ENCODE results near the gene NCBP3.
A peak's percentile ranks its signal among the peaks of the same experiment; 100 is the strongest.

The NCBP3 gene, protein sequence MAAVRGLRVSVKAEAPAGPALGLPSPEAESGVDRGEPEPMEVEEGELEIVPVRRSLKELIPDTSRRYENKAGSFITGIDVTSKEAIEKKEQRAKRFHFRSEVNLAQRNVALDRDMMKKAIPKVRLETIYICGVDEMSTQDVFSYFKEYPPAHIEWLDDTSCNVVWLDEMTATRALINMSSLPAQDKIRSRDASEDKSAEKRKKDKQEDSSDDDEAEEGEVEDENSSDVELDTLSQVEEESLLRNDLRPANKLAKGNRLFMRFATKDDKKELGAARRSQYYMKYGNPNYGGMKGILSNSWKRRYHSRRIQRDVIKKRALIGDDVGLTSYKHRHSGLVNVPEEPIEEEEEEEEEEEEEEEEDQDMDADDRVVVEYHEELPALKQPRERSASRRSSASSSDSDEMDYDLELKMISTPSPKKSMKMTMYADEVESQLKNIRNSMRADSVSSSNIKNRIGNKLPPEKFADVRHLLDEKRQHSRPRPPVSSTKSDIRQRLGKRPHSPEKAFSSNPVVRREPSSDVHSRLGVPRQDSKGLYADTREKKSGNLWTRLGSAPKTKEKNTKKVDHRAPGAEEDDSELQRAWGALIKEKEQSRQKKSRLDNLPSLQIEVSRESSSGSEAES

DNA sequence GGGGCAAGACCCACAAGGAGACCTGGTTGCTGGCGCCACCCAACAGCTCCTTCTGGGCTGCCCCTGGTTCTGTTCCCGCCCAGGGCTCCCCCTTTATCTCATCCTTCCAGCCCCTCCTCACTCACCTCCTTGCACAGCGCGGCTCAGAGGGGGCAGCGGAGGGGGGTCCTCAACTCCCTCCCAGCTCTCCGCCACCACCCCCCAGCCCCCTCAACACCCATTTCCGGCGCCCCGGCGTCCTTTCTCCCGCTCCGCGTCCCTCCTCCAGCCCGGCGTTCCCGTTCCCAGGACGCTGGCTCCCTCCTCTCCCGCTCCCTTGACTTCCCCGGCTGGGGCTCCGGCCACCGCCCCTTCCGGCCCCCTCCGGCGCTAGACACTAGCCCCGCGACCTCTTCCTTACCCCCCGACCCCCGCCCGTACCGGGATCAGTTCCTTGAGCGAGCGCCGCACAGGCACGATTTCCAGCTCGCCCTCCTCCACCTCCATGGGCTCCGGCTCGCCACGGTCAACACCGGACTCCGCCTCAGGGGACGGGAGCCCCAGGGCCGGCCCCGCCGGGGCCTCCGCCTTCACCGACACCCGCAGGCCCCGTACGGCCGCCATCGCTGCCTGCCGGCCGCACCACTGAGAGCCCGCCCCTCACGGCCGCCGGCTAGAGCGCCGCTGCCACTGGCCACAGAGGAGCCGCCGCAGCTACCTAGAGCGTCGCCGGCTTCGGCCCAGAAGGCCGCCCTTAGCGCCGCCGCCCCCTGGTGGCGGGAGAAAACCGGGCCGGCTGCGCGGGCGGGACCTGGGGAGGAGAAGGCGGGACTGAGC is at the start of gene NCBP3:
Gene NCBP3, minus strand, starts transcription at position 626 of the 816 bp plus-strand sequence. Its CDS starts 23 bp downstream, at position 603.
- H3K27ac ChIP-seq, result peak within 1 kb of the TSS; percentile 78
- POLR2A ChIA-PET (ENCODE audit: low non-redundant PET), result interaction anchor here (0.6 kb wide), 1 partner anchor 44 kb away, joined by 5 read pairs; no protein-coding TSS in a partner anchor
- CTCF ChIA-PET, result interaction anchor here (0.6 to 1.4 kb wide), 12 partner anchors 12 to 1452 kb away, joined by 3 to 6 read pairs (median 3); partner anchors contain the start of gene HASPIN
- DNase-seq (ENCODE audit: low spot score), result peak; percentile 93
- TF ChIP-seq, protein P1, sequence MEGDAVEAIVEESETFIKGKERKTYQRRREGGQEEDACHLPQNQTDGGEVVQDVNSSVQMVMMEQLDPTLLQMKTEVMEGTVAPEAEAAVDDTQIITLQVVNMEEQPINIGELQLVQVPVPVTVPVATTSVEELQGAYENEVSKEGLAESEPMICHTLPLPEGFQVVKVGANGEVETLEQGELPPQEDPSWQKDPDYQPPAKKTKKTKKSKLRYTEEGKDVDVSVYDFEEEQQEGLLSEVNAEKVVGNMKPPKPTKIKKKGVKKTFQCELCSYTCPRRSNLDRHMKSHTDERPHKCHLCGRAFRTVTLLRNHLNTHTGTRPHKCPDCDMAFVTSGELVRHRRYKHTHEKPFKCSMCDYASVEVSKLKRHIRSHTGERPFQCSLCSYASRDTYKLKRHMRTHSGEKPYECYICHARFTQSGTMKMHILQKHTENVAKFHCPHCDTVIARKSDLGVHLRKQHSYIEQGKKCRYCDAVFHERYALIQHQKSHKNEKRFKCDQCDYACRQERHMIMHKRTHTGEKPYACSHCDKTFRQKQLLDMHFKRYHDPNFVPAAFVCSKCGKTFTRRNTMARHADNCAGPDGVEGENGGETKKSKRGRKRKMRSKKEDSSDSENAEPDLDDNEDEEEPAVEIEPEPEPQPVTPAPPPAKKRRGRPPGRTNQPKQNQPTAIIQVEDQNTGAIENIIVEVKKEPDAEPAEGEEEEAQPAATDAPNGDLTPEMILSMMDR (conservative IDR thresholded peaks at IDR 0.05; ENCODE audit: low read depth), result peak; percentile 96

DNA sequence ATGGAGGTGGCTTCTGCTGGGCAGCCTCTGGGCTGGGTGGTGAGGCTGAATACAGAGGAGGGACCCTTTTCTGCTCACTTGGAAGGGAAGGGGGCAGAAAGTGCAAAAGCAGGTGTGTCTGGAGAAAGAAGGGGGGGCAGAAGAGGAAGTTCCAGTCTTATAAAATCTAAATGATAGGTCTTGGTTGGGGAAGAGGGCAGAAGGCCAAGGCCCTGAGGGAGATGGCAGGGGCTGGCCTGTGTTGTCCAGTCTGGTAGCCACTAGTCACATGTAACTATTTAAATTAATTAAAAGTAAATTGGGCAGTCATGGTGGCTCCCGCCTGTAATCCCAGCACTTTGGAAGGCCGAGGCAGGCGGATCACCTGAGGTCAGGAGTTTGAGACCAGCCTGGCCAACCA is 49.3 kb upstream of the NCBP3 start:
- POLR2A ChIA-PET (ENCODE audit: low non-redundant PET), result interaction anchor here (0.7 kb wide), 1 partner anchor 11 kb away, joined by 6 read pairs; no protein-coding TSS in a partner anchor
- H3K27ac ChIP-seq, result peak overlapping the region; percentile 96
- CTCF ChIA-PET, result interaction anchor here (0.6 to 1.3 kb wide), 4 partner anchors 12 to 58 kb away, joined by 3 to 8 read pairs (median 5); no protein-coding TSS in a partner anchor
- DNase-seq (ENCODE audit: low spot score), result no peak
- TF ChIP-seq, protein P1 (conservative IDR thresholded peaks at IDR 0.05; ENCODE audit: low read depth), result no peak

DNA sequence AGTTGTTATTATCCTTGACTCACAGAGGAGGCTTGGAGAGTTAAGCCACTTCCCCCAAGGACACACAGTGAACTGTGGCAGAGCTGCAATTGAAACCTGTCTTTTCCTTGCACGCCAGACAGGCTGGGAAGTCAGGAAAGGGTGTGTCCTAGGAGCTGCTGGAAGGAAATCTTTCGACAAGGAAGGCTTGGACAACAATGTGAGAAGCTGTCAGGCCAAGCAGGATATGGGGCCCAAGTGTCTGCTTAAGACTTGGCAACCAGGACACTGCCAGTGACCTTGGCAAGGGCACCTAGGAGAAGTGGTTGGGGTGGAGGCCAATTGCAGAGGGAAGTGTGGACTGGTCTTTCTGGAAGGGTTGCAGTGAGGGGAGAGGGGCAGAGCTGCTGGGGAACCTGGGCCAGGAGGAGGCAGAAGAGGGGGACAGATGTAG is 48.9 kb upstream of the NCBP3 start:
- TF ChIP-seq, protein P1 (conservative IDR thresholded peaks at IDR 0.05; ENCODE audit: low read depth), result no peak
- CTCF ChIA-PET, result interaction anchor here (0.6 to 1.3 kb wide), 4 partner anchors 12 to 965 kb away, joined by 4 to 8 read pairs (median 6); no protein-coding TSS in a partner anchor
- POLR2A ChIA-PET (ENCODE audit: low non-redundant PET), result interaction anchor here (0.7 kb wide), 1 partner anchor 11 kb away, joined by 6 read pairs; no protein-coding TSS in a partner anchor
- no peak for DNase-seq (ENCODE audit: low spot score)
- peak overlapping the region; percentile 96 for H3K27ac ChIP-seq

DNA sequence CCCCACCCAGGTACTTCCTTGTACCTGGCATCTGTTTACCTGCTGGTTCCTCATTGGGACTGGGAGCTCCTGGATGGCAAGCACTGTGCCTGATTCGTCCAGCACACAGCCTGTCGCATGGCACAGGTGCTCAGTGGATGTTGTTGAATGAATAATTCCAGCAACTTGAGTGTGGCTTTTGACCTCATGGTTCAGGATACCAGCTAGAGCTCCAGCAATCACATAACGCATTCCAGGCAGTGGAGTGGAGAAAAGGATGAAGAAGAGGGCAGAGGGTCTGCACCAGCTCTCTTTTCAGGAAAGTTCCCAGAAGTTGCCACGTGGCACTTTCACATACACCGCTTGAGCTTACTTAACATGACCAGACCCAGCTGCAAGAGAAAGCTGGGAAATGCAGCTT is 48.1 kb upstream of the NCBP3 start:
- ChIA-PET CTCF (interaction anchor here (0.6 to 1.3 kb wide), 3 partner anchors 20 to 966 kb away, joined by 3 to 6 read pairs (median 5); no protein-coding TSS in a partner anchor), POLR2A (ENCODE audit: low non-redundant PET) (no interaction called here)
- no peak for DNase-seq (ENCODE audit: low spot score)
- TF ChIP-seq, protein P1 (conservative IDR thresholded peaks at IDR 0.05; ENCODE audit: low read depth), result no peak
- peak overlapping the region; percentile 96 for H3K27ac ChIP-seq

DNA sequence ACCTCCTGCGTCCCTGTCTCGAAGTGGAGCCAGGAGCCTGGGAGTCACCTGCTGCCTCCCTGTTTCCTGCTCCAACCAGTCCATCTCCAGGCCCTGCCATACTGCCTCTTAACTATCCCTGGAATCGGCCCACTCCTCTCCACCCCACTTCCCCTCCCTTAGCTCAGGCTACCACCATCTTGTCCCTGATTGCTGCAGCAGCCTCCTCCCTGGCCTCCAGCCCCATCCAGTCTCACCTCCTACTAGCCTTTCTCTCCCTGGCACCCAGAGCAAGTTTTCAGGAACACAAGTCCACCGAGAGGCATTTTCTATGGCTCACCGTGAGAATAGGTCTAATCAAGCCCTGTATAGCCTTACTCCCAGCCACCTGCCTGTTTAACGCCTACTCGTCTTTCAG is 47.7 kb upstream of the NCBP3 start:
- H3K27ac ChIP-seq, result peak overlapping the region; percentile 96
- ChIA-PET CTCF (interaction anchor here (0.6 kb wide), 1 partner anchor 232 kb away, joined by 3 read pairs; no protein-coding TSS in a partner anchor), POLR2A (ENCODE audit: low non-redundant PET) (interaction anchor here (1.0 kb wide), 1 partner anchor 226 kb away, joined by 3 read pairs; no protein-coding TSS in a partner anchor)
- TF ChIP-seq, protein P1 (conservative IDR thresholded peaks at IDR 0.05; ENCODE audit: low read depth), result no peak
- no peak for DNase-seq (ENCODE audit: low spot score)

Data from RWPE1 (cell line).